ENCODE data around the gene RRP7A.
"Not testable (repeated sequence)": the region's sequence is repeated elsewhere in the genome, so short reads cannot be mapped to it uniquely, and the experiment has no call there.

The RRP7A gene

GRCh38 chr22:42508327-42508974 lies 11.1 kb downstream of the RRP7A start:
- not testable (repeated sequence) for H3K4me2 ChIP-seq; H3K9ac ChIP-seq; H3K4me3 ChIP-seq (IDR thresholded peaks at IDR 0.05; ENCODE audit: insufficient read depth, low read depth, low read length)

GRCh38 chr22:42500836-42501179 lies 18.8 kb downstream of the RRP7A start:
- Histone ChIP-seq H3K27me3 (ENCODE audit: insufficient read depth, low read depth) (no peaks in the 10 kb centered on the region; the same call in 1 of the 2 replicates), H3K36me3 (ENCODE audit: insufficient read depth) (no peaks in the 10 kb centered on the region), H3K79me2 (ENCODE audit: insufficient read depth, low read depth) (no peaks in the 10 kb centered on the region), H4K20me1 (ENCODE audit: insufficient read depth) (no peaks in the 10 kb centered on the region), H3K4me2 (0 out of 2 replicates have a peak overlapping the region, but pooled peaks have one; percentile 36), H3K4me3 (IDR thresholded peaks at IDR 0.05; ENCODE audit: insufficient read depth, low read depth, low read length) (no peak overlapping the region), H2AFZ (ENCODE audit: low read depth) (peak overlapping the region; percentile 41; the same call in 1 of the 2 replicates), H3K4me1 (ENCODE audit: low read depth, poor library complexity, severe bottlenecking) (peaks cover 5% of the 10 kb centered on the region), H3K27ac (no peak overlapping the region), H3K9ac (no peak overlapping the region)
- no peak for TF ChIP-seq CTCF (conservative IDR thresholded peaks at IDR 0.05; ENCODE audit: low read depth, low read length)

More at GRCh38 chr22:42508327-42508974, 11.1 kb downstream of the RRP7A start:
- not testable (repeated sequence) for H2AFZ ChIP-seq (ENCODE audit: low read depth); H3K27me3 ChIP-seq (ENCODE audit: insufficient read depth, low read depth); H4K20me1 ChIP-seq (ENCODE audit: insufficient read depth); H3K4me1 ChIP-seq (ENCODE audit: low read depth, poor library complexity, severe bottlenecking); H3K27ac ChIP-seq; H3K36me3 ChIP-seq (ENCODE audit: insufficient read depth); H3K79me2 ChIP-seq (ENCODE audit: insufficient read depth, low read depth)

GRCh38 chr22:42500161-42500835 lies 19.3 kb downstream of the RRP7A start:
- 0 out of 2 replicates have a peak overlapping the region, but pooled peaks have one; percentile 36 for H3K4me2 ChIP-seq
- H3K4me3 ChIP-seq (IDR thresholded peaks at IDR 0.05; ENCODE audit: insufficient read depth, low read depth, low read length) = no peak overlapping the region
- no peak overlapping the region for H3K9ac ChIP-seq
- H3K27me3 ChIP-seq (ENCODE audit: insufficient read depth, low read depth) = no peaks in the 10 kb centered on the region; the same call in 1 of the 2 replicates
- no peaks in the 10 kb centered on the region for H3K79me2 ChIP-seq (ENCODE audit: insufficient read depth, low read depth)
- no peaks in the 10 kb centered on the region for H3K36me3 ChIP-seq (ENCODE audit: insufficient read depth)
- H4K20me1 ChIP-seq (ENCODE audit: insufficient read depth) = no peaks in the 10 kb centered on the region
- no peak overlapping the region for H3K27ac ChIP-seq
- no peak for TF ChIP-seq CTCF (conservative IDR thresholded peaks at IDR 0.05; ENCODE audit: low read depth, low read length)
- H2AFZ ChIP-seq (ENCODE audit: low read depth) = peak overlapping the region; percentile 41; the same call in 1 of the 2 replicates
- peaks cover 6% of the 10 kb centered on the region for H3K4me1 ChIP-seq (ENCODE audit: low read depth, poor library complexity, severe bottlenecking)

GRCh38 chr22:42499773-42500160 lies 19.8 kb downstream of the RRP7A start:
- H3K9ac ChIP-seq; H4K20me1 ChIP-seq (ENCODE audit: insufficient read depth); H2AFZ ChIP-seq (ENCODE audit: low read depth); H3K79me2 ChIP-seq (ENCODE audit: insufficient read depth, low read depth); H3K36me3 ChIP-seq (ENCODE audit: insufficient read depth); H3K4me1 ChIP-seq (ENCODE audit: low read depth, poor library complexity, severe bottlenecking); H3K4me3 ChIP-seq (IDR thresholded peaks at IDR 0.05; ENCODE audit: insufficient read depth, low read depth, low read length); H3K27ac ChIP-seq; H3K4me2 ChIP-seq; H3K27me3 ChIP-seq (ENCODE audit: insufficient read depth, low read depth): not testable (repeated sequence)

DNA sequence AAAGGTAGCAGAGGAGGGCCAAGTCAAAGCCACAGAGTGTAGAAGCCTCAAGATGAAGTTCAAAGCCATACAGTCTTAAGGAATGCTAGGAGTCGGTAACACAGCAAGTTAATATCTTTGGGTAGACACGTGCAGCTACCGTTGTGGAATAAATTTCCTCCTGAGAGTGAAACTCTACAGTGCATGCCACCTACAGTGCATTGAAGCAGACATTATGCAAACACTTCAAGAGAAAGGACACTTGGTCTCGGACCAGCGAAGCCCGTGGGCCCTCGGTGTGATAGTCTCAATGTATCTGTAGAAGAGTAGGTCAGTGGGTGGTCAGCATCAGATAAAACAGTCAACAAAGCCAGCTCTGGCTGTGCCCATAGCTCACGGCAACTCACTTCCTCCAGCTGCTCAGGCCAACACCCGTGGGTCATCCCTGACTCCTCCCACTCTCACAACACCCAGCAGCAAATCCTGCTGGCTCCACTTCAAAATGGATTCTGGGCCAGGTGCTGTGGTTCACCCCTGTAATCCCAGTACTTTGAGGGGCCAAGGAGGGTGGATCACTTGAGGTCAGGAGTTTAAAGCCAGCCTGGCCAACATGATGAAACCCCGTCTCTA lies 24.0 kb downstream of the RRP7A start:
- not testable (repeated sequence) for H3K9ac ChIP-seq; H3K27me3 ChIP-seq (ENCODE audit: insufficient read depth, low read depth); H4K20me1 ChIP-seq (ENCODE audit: insufficient read depth); H2AFZ ChIP-seq (ENCODE audit: low read depth); H3K4me2 ChIP-seq; H3K36me3 ChIP-seq (ENCODE audit: insufficient read depth); H3K4me1 ChIP-seq (ENCODE audit: low read depth, poor library complexity, severe bottlenecking); H3K79me2 ChIP-seq (ENCODE audit: insufficient read depth, low read depth); H3K4me3 ChIP-seq (IDR thresholded peaks at IDR 0.05; ENCODE audit: insufficient read depth, low read depth, low read length); H3K27ac ChIP-seq
